Coronary artery (tissue), 2 donors: Measurements from ENCODE around the gene TTC22.

Source experiments
- DNase-seq: peaks from one replicate; pipeline ENCODE4 v3.0.0-alpha.2; 2017; ENCODE audit warnings: low spot score
- H3K27ac ChIP-seq, 2 donors: fragments of 200-600 bp; sonication (generic); one replicate each; pipeline ENCODE4 v1.5.1; 2016 to 2019
- H3K4me3 ChIP-seq: fragments of 200-600 bp; sonication (generic); 2 replicates; pipeline ENCODE4 v1.5.1; 2016; ENCODE audit warnings: mild to moderate bottlenecking, moderate library complexity
- CTCF ChIP-seq: fragments of 200-600 bp; sonication (generic); IDR thresholded peaks from one replicate; pipeline ENCODE4 v1.5.1; 2019; ENCODE audit warnings: antibody characterized with exemption

Gene TTC22

GRCh38 chr1:54833121-54833520 lies 32.0 kb upstream of the TTC22 start:
- no peak overlapping the region for H3K27ac ChIP-seq
- TF ChIP-seq CTCF = no peak
- no peak overlapping the region for H3K4me3 ChIP-seq
- no peak for DNase-seq

DNA sequence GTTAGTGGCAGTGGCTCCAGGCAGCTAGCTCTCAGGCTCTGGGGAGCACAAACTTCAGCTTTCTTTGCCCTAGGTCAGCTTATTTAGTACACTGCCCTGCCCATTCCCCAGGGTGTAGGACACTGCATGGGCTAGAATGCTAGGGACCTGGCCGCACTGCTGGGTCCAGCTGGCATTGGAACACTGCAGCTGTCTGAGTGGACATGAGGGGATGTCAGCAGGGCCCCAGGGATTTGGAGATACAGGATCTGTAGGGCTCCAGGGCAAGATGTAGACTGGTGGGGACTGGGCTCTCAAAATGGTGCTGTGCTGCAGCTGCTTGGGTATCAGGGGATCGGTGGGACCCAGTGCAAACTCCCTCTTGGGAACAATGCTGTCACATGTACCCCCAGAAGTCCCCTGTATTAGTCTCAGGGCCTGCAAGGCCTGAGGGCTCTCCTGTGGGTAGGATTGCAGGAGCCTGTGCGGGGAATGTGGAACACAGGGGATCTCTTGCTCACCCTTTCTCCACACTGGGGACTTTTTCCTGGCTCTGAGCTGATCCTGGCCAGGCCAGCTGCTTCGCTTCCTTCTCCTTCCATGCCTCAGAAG lies 25.2 kb upstream of the TTC22 start:
- TF ChIP-seq CTCF = no peak
- DNase-seq = no peak
- Histone ChIP-seq H3K4me3 (no peak overlapping the region), H3K27ac (no peak overlapping the region)

DNA sequence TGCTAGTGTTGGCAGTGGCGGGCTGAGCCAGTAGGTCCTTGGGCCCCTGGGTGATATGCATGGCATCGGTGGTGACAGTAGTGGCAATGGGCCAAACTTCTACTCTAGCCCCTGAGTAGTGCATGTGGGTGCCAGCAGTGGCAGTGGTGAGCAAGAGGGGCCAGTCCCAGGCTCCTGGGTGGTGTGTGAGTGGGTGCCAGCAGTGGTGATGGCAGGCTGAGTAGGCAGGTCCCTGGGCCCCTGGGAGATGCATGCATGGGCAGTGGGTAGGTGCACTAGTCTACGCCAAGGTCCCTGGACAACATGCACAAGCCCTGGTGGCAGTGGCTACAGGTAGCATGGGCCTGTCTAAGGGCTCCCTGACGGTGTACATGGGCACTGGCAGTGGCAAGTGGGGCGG lies 24.6 kb upstream of the TTC22 start:
- H3K27ac ChIP-seq = no peak overlapping the region
- TF ChIP-seq CTCF = no peak

GRCh38 chr1:54823670-54824069 lies 22.5 kb upstream of the TTC22 start:
- no peak for DNase-seq
- no peak for TF ChIP-seq CTCF

More for the DNA sequence above, 24.6 kb upstream of the TTC22 start:
- DNase-seq = no peak
- H3K4me3 ChIP-seq = no peak overlapping the region

DNA sequence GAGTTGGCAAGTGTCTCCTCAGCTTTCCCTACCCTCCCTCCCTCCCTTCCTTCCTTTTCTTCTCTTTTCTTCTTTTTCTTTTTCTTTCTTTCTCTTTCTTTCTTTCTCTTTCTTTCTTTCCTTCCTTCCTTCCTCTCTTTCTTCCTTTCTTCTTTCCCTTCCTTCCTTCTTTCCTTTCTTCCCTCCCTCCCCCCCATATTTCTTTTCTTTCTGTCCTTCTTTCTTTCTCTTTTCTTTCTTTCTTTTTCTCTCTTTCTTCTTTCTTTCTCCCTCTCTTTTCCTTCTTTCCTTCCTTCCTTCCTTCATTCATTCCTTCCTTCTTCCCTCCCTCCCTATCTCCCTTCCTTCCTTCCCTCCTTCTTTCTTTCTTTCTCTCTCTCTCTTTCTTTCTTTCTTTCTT lies 18.6 kb upstream of the TTC22 start:
- Histone ChIP-seq H3K27ac (no peak overlapping the region), H3K4me3 (no peak overlapping the region)
- no peak for DNase-seq
- no peak for TF ChIP-seq CTCF

More at GRCh38 chr1:54823670-54824069, 22.5 kb upstream of the TTC22 start:
- H3K27ac ChIP-seq = no peak overlapping the region
- no peak overlapping the region for H3K4me3 ChIP-seq

DNA sequence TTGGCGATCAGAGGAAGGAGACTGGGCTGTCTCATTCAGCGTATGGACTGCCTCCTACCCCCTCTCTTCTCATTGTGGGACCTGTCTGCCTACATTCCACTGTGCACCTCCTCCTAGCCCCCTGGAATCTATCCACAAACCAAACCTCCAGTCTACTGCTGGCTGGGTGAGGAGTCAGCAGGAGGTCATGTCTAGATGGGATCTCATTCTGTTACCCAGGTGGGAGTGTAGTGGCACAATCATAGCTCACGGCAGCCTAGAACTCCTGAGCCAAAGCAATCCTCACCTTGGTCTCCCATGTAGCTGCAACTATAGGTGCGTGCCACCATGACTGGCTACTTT lies 18.0 kb upstream of the TTC22 start:
- TF ChIP-seq CTCF = no peak
- no peak for DNase-seq
- no peak overlapping the region for H3K4me3 ChIP-seq
- no peak overlapping the region for H3K27ac ChIP-seq

- Histone ChIP-seq H3K27ac (no peak overlapping the region), H3K4me3 (no peak overlapping the region)
- TF ChIP-seq CTCF = no peak
- DNase-seq = no peak
Observed at GRCh38 chr1:54818461-54819194, 17.5 kb upstream of the TTC22 start.
